CD4-positive, alpha-beta memory T cell (primary cell): ENCODE results near the gene MAP3K21. TPM values are rescaled to one million over a fixed set of nuclear protein-coding genes. Genes with fewer than 3 reads are reported as not detected.

Source experiments
- CTCF ChIA-PET: fragments of 350-600 bp; sonication (Branson Sonifier 250); formaldehyde crosslinking; loops from one replicate; lab custom pipeline; 2021; ENCODE audit warnings: inconsistent platforms; ENCODE audit not compliant: partially characterized antibody; lab: Charles Lee
- POLR2A ChIA-PET: fragments of 350-600 bp; sonication (Branson Sonifier 250); formaldehyde crosslinking; loops from one replicate; lab custom pipeline; 2021; ENCODE audit not compliant: partially characterized antibody; lab: Charles Lee
- DNase-seq, 5 donors: peaks; one replicate each; pipeline versions ENCODE4 v3.0.0 to v3.0.0-alpha.2; 2020 to 2022; ENCODE audit warnings: mixed read lengths in 1 of 5
- H3K27ac ChIP-seq: one replicate; pipeline ENCODE4 v1.7.0; 2013; ENCODE audit warnings: low read depth, low read length
- H3K27me3 ChIP-seq: 2 replicates; pipeline ENCODE4 v1.7.0; 2013; ENCODE audit warnings: mild to moderate bottlenecking, low read length, moderate library complexity; ENCODE audit not compliant: insufficient read depth
- H3K36me3 ChIP-seq: 2 replicates; pipeline ENCODE4 v1.7.0; 2013; ENCODE audit warnings: mild to moderate bottlenecking, low read length, moderate library complexity; ENCODE audit not compliant: insufficient read depth
- H3K4me1 ChIP-seq: 2 replicates; pipeline ENCODE4 v1.7.0; 2013; ENCODE audit warnings: mild to moderate bottlenecking, low read length, moderate library complexity; ENCODE audit not compliant: insufficient read depth
- H3K4me3 ChIP-seq, 2 donors: one replicate each; pipeline ENCODE4 v1.7.0; 2013; ENCODE audit warnings: low read length in 2 of 2, mild to moderate bottlenecking in 1 of 2
- H3K9me3 ChIP-seq, 2 donors: one replicate each; pipeline ENCODE4 v1.7.0; 2013; ENCODE audit warnings: low read length in 2 of 2, control low read depth in 1 of 2; ENCODE audit not compliant: control insufficient read depth in 1 of 2
- H3K27ac Mint-ChIP-seq, 7 donors: one replicate each; pipeline ENCODE4 v1.8.0; 2020 to 2021; ENCODE audit warnings: mixed read lengths in 7 of 7, mild to moderate bottlenecking in 6 of 7, inconsistent platforms in 3 of 7, moderate library complexity in 3 of 7
- H3K27me3 Mint-ChIP-seq, 2 donors: one replicate each; pipeline ENCODE4 v1.8.0; 2020 to 2021; ENCODE audit warnings: mixed read lengths in 2 of 2
- H3K36me3 Mint-ChIP-seq, 2 donors: one replicate each; pipeline ENCODE4 v1.8.0; 2020 to 2021; ENCODE audit warnings: mixed read lengths in 2 of 2, inconsistent platforms in 1 of 2, mild to moderate bottlenecking in 1 of 2
- H3K4me1 Mint-ChIP-seq, 4 donors: one replicate each; pipeline ENCODE4 v1.8.0; 2020 to 2021; ENCODE audit warnings: mixed read lengths in 4 of 4, mild to moderate bottlenecking in 1 of 4
- H3K4me3 Mint-ChIP-seq, 8 donors: one replicate each; pipeline ENCODE4 v1.8.0; 2020 to 2021; ENCODE audit warnings: mixed read lengths in 8 of 8, mild to moderate bottlenecking in 7 of 8, moderate library complexity in 6 of 8, inconsistent platforms in 3 of 8
- H3K9me3 Mint-ChIP-seq, 8 donors: one replicate each; pipeline ENCODE4 v1.8.0; 2020 to 2021; ENCODE audit warnings: mixed read lengths in 8 of 8, mild to moderate bottlenecking in 5 of 8, inconsistent platforms in 3 of 8, moderate library complexity in 1 of 8
- intact Hi-C: fragments of 100-400 bp; cut with micrococcal nuclease; formaldehyde crosslinking; loops from one replicate; pipeline ENCODE4 v1.15.1; 2023
- polyA plus RNA-seq, 2 donors: library from polyadenylated mRNA; unstranded; fragments of 300-500 nt; fragmentation: Illumina TruSeq; gene quantifications; one replicate each; pipeline ENCODE4 v1.2.3, GENCODE V29; 2021
- total RNA-seq, 2 experiments: library from RNA; stranded (reverse); gene quantifications; one replicate each; pipeline ENCODE4 v1.2.3, GENCODE V29; 2021

The MAP3K21 gene
- total and polyA plus RNA-seq, 4 experiments from 2014 or later, result 0.69 to 3.0 (median 2.8) TPM; not detected in 1

- no peak overlapping the region for H3K4me3 Mint-ChIP-seq
- no peak for DNase-seq
- intact Hi-C loops, result no loop called here
- no peaks in the 10 kb centered on the region for H3K9me3 Mint-ChIP-seq
- ChIA-PET POLR2A (no interaction called here), CTCF (interaction anchor here (0.7 to 1.5 kb wide), 2 partner anchors 29 to 976 kb away, joined by 3 to 4 read pairs; no protein-coding TSS in a partner anchor)
- H3K9me3 ChIP-seq, result no peaks in the 10 kb centered on the region
- H3K27ac ChIP-seq, result no peak overlapping the region
- H3K4me3 ChIP-seq, result no peak overlapping the region
- peaks cover 12 to 17% of the 10 kb centered on the region in 2 donors for H3K27me3 Mint-ChIP-seq
- H3K27ac Mint-ChIP-seq, result no peak overlapping the region
- no peaks in the 10 kb centered on the region for H3K36me3 Mint-ChIP-seq
- no peaks in the 10 kb centered on the region for H3K27me3 ChIP-seq
- no peaks in the 10 kb centered on the region for H3K36me3 ChIP-seq
- H3K4me1 ChIP-seq, result peaks cover 2% of the 10 kb centered on the region
- peaks cover 1 to 9% (median 5%) of the 10 kb centered on the region in 4 donors for H3K4me1 Mint-ChIP-seq
Observed at GRCh38 chr1:233334092-233334491, 6.6 kb downstream of the MAP3K21 start.

GRCh38 chr1:233336554-233337456 is 9.3 kb downstream of the MAP3K21 start:
- no peak overlapping the region for H3K4me3 Mint-ChIP-seq
- Histone ChIP-seq H3K27me3 (no peaks in the 10 kb centered on the region), H3K36me3 (no peaks in the 10 kb centered on the region), H3K4me3 (no peak overlapping the region), H3K27ac (no peak overlapping the region), H3K9me3 (no peaks in the 10 kb centered on the region), H3K4me1 (no peaks in the 10 kb centered on the region)
- ChIA-PET POLR2A (no interaction called here), CTCF (no interaction called here)
- no peaks in the 10 kb centered on the region for H3K36me3 Mint-ChIP-seq
- H3K9me3 Mint-ChIP-seq, result no peaks in the 10 kb centered on the region
- peaks cover 0 to 1% (median 0%) of the 10 kb centered on the region in 4 donors for H3K4me1 Mint-ChIP-seq
- H3K27me3 Mint-ChIP-seq, result peaks cover 15 to 22% of the 10 kb centered on the region in 2 donors
- no peak overlapping the region for H3K27ac Mint-ChIP-seq
- no peak for DNase-seq
- intact Hi-C loops, result no loop called here

GRCh38 chr1:233337505-233337904 is 10.0 kb downstream of the MAP3K21 start:
- Mint-ChIP-seq H3K9me3 (no peaks in the 10 kb centered on the region), H3K36me3 (no peaks in the 10 kb centered on the region), H3K4me3 (no peak overlapping the region), H3K27me3 (peaks cover 18 to 22% of the 10 kb centered on the region in 2 donors), H3K4me1 (peaks cover 0 to 1% (median 0%) of the 10 kb centered on the region in 4 donors), H3K27ac (no peak overlapping the region)
- no peaks in the 10 kb centered on the region for H3K4me1 ChIP-seq
- ChIA-PET POLR2A (no interaction called here), CTCF (interaction anchor here (1.0 kb wide), 1 partner anchor 58 kb away, joined by 3 read pairs; no protein-coding TSS in a partner anchor)
- no peaks in the 10 kb centered on the region for H3K27me3 ChIP-seq
- DNase-seq, result no peak
- intact Hi-C loops, result no loop called here
- no peak overlapping the region for H3K4me3 ChIP-seq
- no peak overlapping the region for H3K27ac ChIP-seq
- H3K36me3 ChIP-seq, result no peaks in the 10 kb centered on the region
- H3K9me3 ChIP-seq, result no peaks in the 10 kb centered on the region

- no peak for DNase-seq
- CTCF ChIA-PET, result interaction anchor here (1.0 kb wide), 1 partner anchor 58 kb away, joined by 3 read pairs; no protein-coding TSS in a partner anchor
- POLR2A ChIA-PET, result no interaction called here
Observed at GRCh38 chr1:233338102-233338501, 10.6 kb downstream of the MAP3K21 start.

GRCh38 chr1:233340031-233340555 is 12.6 kb downstream of the MAP3K21 start:
- POLR2A ChIA-PET, result interaction anchor here (0.9 kb wide), 1 partner anchor 12 kb away, joined by 3 read pairs; no protein-coding TSS in a partner anchor
- no peaks in the 10 kb centered on the region for H3K27me3 ChIP-seq
- peaks cover 0 to 4% of the 10 kb centered on the region in 2 donors for H3K36me3 Mint-ChIP-seq
- CTCF ChIA-PET, result interaction anchor here (0.8 kb wide), 1 partner anchor 23 kb away, joined by 4 read pairs; no protein-coding TSS in a partner anchor
- H3K4me3 ChIP-seq, result no peak overlapping the region
- DNase-seq, result no peak
- no peaks in the 10 kb centered on the region for H3K36me3 ChIP-seq
- intact Hi-C loops, result no loop called here
- H3K4me3 Mint-ChIP-seq, result no peak overlapping the region
- peaks cover 18 to 22% of the 10 kb centered on the region in 2 donors for H3K27me3 Mint-ChIP-seq
- H3K27ac Mint-ChIP-seq, result no peak overlapping the region
- H3K9me3 ChIP-seq, result no peaks in the 10 kb centered on the region
- H3K27ac ChIP-seq, result no peak overlapping the region
- no peaks in the 10 kb centered on the region for H3K4me1 ChIP-seq
- H3K9me3 Mint-ChIP-seq, result peaks cover 0 to 4% (median 1%) of the 10 kb centered on the region in 8 donors
- peaks cover 0 to 1% (median 0%) of the 10 kb centered on the region in 4 donors for H3K4me1 Mint-ChIP-seq

More at GRCh38 chr1:233338102-233338501, 10.6 kb downstream of the MAP3K21 start:
- intact Hi-C loops, result no loop called here
- H3K9me3 ChIP-seq, result no peaks in the 10 kb centered on the region
- H3K4me3 Mint-ChIP-seq, result no peak overlapping the region
- H3K4me1 ChIP-seq, result no peaks in the 10 kb centered on the region
- H3K36me3 Mint-ChIP-seq, result no peaks in the 10 kb centered on the region
- H3K36me3 ChIP-seq, result no peaks in the 10 kb centered on the region
- no peak overlapping the region for H3K27ac ChIP-seq
- H3K9me3 Mint-ChIP-seq, result no peaks in the 10 kb centered on the region
- H3K27me3 ChIP-seq, result no peaks in the 10 kb centered on the region
- peaks cover 18 to 22% of the 10 kb centered on the region in 2 donors for H3K27me3 Mint-ChIP-seq
- H3K4me3 ChIP-seq, result no peak overlapping the region
- H3K4me1 Mint-ChIP-seq, result peaks cover 0 to 1% (median 0%) of the 10 kb centered on the region in 4 donors
- no peak overlapping the region for H3K27ac Mint-ChIP-seq

- POLR2A ChIA-PET, result interaction anchor here (0.9 kb wide), 1 partner anchor 13 kb away, joined by 3 read pairs; no protein-coding TSS in a partner anchor
- H3K36me3 Mint-ChIP-seq, result peaks cover 0 to 4% of the 10 kb centered on the region in 2 donors
- no peak overlapping the region for H3K4me3 Mint-ChIP-seq
- no peak for DNase-seq
- H3K27me3 Mint-ChIP-seq, result peaks cover 18 to 21% of the 10 kb centered on the region in 2 donors
- peaks cover 0 to 4% (median 1%) of the 10 kb centered on the region in 8 donors for H3K9me3 Mint-ChIP-seq
- H3K4me1 Mint-ChIP-seq, result peaks cover 0 to 1% (median 0%) of the 10 kb centered on the region in 4 donors
- no peaks in the 10 kb centered on the region for H3K9me3 ChIP-seq
- no peak overlapping the region for H3K4me3 ChIP-seq
- H3K4me1 ChIP-seq, result no peaks in the 10 kb centered on the region
- no peak overlapping the region for H3K27ac ChIP-seq
- intact Hi-C loops, result no loop called here
- H3K36me3 ChIP-seq, result no peaks in the 10 kb centered on the region
- no peak overlapping the region for H3K27ac Mint-ChIP-seq
- CTCF ChIA-PET, result interaction anchor here (1.3 kb wide), 1 partner anchor 24 kb away, joined by 3 read pairs; no protein-coding TSS in a partner anchor
- no peaks in the 10 kb centered on the region for H3K27me3 ChIP-seq
Observed at GRCh38 chr1:233340966-233341516, 13.5 kb downstream of the MAP3K21 start.
